ENCODE results near the gene HNRNPUL2.

HNRNPUL2 gene

DNA sequence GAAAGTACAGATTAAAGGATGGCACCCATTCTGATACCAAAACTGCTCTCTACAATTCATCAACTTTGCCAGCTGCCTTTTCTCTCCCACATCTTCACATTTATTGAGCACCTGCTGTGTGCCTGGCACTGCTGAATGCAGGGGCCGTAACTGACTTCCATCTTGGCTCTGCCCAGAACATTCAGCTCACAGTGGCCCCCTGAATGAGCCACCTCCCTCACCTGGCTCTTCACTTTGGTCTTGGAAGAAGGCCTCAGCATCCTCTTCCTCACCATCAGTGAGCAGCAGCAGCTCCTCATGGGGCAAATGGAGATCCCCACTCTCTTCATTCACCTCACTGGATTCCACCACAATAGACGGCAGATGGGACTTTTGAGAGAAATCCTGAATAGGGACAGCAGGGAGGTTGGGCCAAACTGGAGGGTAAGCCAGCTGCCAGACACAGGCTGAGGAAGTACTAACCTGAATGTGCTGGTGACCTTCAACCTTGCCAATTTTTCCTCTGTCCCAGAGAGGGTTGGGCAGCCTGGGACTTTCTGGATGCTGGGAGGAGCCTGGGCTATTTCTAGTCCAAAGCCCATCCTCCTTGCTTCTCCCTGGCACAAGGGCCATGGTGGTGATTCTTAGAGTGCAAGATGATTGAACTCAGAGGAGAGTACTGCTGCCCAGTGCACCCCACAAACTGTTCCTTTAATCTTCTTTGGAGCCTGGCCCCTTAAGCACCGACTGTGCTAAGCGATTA is 57.7 kb downstream of the HNRNPUL2 start:
- Histone ChIP-seq H3K4me3 (ENCODE audit: low read depth in 1 of 2, low read length in 2 of 2) (no peak overlapping the region), H3K9me3 (ENCODE audit: insufficient read depth, low read length, severe bottlenecking) (no peaks in the 10 kb centered on the region), H4K20me1 (ENCODE audit: insufficient read depth, low read length) (peaks cover 10% of the 10 kb centered on the region), H2AFZ (ENCODE audit: low read depth, low read length) (no peak overlapping the region), H3K4me1 (ENCODE audit: insufficient read depth, low read length) (peaks cover 68% of the 10 kb centered on the region), H3K36me3 (ENCODE audit: insufficient read depth, low read length) (peaks cover 44% of the 10 kb centered on the region), H3K27ac (ENCODE audit: low read length) (peak overlapping the region; percentile 38), H3K9ac (ENCODE audit: low read depth, low read length) (peak overlapping the region; percentile 13; the same call in 1 of the 2 replicates), H3K4me2 (ENCODE audit: insufficient read depth, low read length) (peak overlapping the region; percentile 82; the same call in 1 of the 2 replicates), H3K79me2 (ENCODE audit: insufficient read depth, low read length) (peaks cover 84% of the 10 kb centered on the region), H3K27me3 (ENCODE audit: insufficient read depth, low read length, poor library complexity) (no peaks in the 10 kb centered on the region)
- ATAC-seq (ENCODE audit: insufficient read depth, low read depth), result no peak
- TF ChIP-seq, protein P1, sequence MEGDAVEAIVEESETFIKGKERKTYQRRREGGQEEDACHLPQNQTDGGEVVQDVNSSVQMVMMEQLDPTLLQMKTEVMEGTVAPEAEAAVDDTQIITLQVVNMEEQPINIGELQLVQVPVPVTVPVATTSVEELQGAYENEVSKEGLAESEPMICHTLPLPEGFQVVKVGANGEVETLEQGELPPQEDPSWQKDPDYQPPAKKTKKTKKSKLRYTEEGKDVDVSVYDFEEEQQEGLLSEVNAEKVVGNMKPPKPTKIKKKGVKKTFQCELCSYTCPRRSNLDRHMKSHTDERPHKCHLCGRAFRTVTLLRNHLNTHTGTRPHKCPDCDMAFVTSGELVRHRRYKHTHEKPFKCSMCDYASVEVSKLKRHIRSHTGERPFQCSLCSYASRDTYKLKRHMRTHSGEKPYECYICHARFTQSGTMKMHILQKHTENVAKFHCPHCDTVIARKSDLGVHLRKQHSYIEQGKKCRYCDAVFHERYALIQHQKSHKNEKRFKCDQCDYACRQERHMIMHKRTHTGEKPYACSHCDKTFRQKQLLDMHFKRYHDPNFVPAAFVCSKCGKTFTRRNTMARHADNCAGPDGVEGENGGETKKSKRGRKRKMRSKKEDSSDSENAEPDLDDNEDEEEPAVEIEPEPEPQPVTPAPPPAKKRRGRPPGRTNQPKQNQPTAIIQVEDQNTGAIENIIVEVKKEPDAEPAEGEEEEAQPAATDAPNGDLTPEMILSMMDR (IDR thresholded peaks at IDR 0.05; ENCODE audit: borderline replicate concordance, extremely low read depth, low read length, poor library complexity, severe bottlenecking), result no peak
- no peak for TF ChIP-seq EZH2 (IDR thresholded peaks at IDR 0.05; ENCODE audit: borderline replicate concordance, low read depth, low read length, severe bottlenecking)
- no peak for DNase-seq

DNA sequence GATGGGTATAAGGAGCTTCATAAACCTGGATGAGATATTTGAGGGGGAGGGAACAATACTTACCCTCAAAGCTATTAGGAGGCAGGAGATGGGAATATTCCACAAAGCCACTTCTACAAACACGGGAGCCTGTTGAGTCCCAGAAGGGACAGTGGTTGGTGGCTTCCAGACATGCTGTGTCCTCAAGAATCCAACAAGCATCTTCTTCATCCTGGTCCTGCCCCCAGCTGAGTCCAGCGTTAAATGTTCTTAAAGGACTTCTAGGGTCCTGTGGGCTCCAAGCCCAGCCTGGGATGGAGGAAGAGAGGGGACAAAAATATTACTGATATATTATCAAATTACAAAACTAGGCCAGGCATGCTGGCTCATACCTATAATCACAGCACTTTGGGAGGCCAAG is 59.8 kb downstream of the HNRNPUL2 start:
- Histone ChIP-seq H3K9ac (ENCODE audit: low read depth, low read length) (peak overlapping the region; percentile 76; the same call in 1 of the 2 replicates), H3K27me3 (ENCODE audit: insufficient read depth, low read length, poor library complexity) (no peaks in the 10 kb centered on the region), H3K4me2 (ENCODE audit: insufficient read depth, low read length) (peak overlapping the region; percentile 86), H3K79me2 (ENCODE audit: insufficient read depth, low read length) (peaks cover 81% of the 10 kb centered on the region), H2AFZ (ENCODE audit: low read depth, low read length) (no peak overlapping the region), H4K20me1 (ENCODE audit: insufficient read depth, low read length) (peaks cover 10% of the 10 kb centered on the region), H3K27ac (ENCODE audit: low read length) (no peak overlapping the region), H3K9me3 (ENCODE audit: insufficient read depth, low read length, severe bottlenecking) (no peaks in the 10 kb centered on the region), H3K4me3 (ENCODE audit: low read depth in 1 of 2, low read length in 2 of 2) (no peak overlapping the region), H3K36me3 (ENCODE audit: insufficient read depth, low read length) (peaks cover 37% of the 10 kb centered on the region), H3K4me1 (ENCODE audit: insufficient read depth, low read length) (peaks cover 65% of the 10 kb centered on the region)
- DNase-seq (no peak), ATAC-seq (ENCODE audit: insufficient read depth, low read depth) (no peak)
- TF ChIP-seq, protein P1 (IDR thresholded peaks at IDR 0.05; ENCODE audit: borderline replicate concordance, extremely low read depth, low read length, poor library complexity, severe bottlenecking), result no peak
- no peak for TF ChIP-seq EZH2 (IDR thresholded peaks at IDR 0.05; ENCODE audit: borderline replicate concordance, low read depth, low read length, severe bottlenecking)

DNA sequence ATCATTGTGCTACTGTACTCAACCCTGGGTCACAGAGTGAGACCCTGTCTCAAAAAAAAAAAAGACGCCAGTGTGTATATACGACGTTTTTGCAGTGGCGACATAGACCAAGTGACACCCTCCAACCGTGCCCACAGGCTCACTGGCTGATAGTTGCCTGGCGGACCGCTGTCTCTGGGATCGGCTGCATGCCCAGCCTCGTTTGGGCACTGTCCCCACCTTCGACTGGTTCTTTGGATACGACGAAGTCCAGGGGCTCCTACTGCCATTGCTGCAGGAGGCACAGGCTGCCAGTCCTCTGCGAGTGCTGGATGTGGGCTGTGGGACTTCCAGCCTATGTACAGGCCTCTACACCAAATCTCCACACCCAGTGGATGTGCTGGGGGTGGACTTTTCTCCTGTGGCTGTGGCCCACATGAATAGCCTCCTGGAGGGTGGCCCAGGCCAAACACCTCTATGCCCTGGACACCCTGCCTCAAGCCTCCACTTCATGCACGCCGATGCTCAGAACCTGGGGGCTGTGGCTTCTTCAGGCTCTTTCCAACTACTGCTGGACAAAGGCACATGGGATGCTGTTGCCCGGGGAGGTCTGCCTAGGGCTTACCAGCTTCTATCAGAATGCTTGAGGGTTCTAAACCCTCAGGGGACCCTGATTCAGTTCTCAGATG is 60.9 kb downstream of the HNRNPUL2 start:
- Histone ChIP-seq H3K4me2 (ENCODE audit: insufficient read depth, low read length) (peak overlapping the region; percentile 86), H2AFZ (ENCODE audit: low read depth, low read length) (no peak overlapping the region), H3K36me3 (ENCODE audit: insufficient read depth, low read length) (peaks cover 42% of the 10 kb centered on the region), H3K27me3 (ENCODE audit: insufficient read depth, low read length, poor library complexity) (no peaks in the 10 kb centered on the region), H4K20me1 (ENCODE audit: insufficient read depth, low read length) (peaks cover 10% of the 10 kb centered on the region), H3K27ac (ENCODE audit: low read length) (peak overlapping the region; percentile 89), H3K4me1 (ENCODE audit: insufficient read depth, low read length) (peaks cover 58% of the 10 kb centered on the region), H3K9ac (ENCODE audit: low read depth, low read length) (peak overlapping the region; percentile 76), H3K9me3 (ENCODE audit: insufficient read depth, low read length, severe bottlenecking) (no peaks in the 10 kb centered on the region), H3K4me3 (ENCODE audit: low read depth in 1 of 2, low read length in 2 of 2) (peak overlapping the region; percentile 58 to 72; a peak in 3 of 4 replicates), H3K79me2 (ENCODE audit: insufficient read depth, low read length) (peaks cover 72% of the 10 kb centered on the region)
- DNase-seq (no peak), ATAC-seq (ENCODE audit: insufficient read depth, low read depth) (no peak)
- TF ChIP-seq, protein P1 (IDR thresholded peaks at IDR 0.05; ENCODE audit: borderline replicate concordance, extremely low read depth, low read length, poor library complexity, severe bottlenecking), result no peak
- TF ChIP-seq EZH2 (IDR thresholded peaks at IDR 0.05; ENCODE audit: borderline replicate concordance, low read depth, low read length, severe bottlenecking), result no peak
